Fibroblast of lung (primary cell): ENCODE results near the gene TBC1D8.

Source experiments
- EZH2 ChIP-seq: IDR thresholded peaks from 2 replicates; pipeline ENCODE4 v1.5.1; 2012; ENCODE audit warnings: low read length, control low read depth, mild to moderate bottlenecking; ENCODE audit errors: missing control alignments
- TF ChIP-seq, protein P1 (sequence below), 2 donors: IDR thresholded peaks in 1 of 2; conservative IDR thresholded peaks in 1 of 2; 1 replicate in 1 of 2; 2 replicates in 1 of 2; pipeline ENCODE4 v1.5.1; 2011 to 2012; ENCODE audit warnings: low read length in 2 of 2, control low read depth in 1 of 2, inconsistent platforms in 1 of 2, low read depth in 1 of 2, mild to moderate bottlenecking in 1 of 2

DNA sequence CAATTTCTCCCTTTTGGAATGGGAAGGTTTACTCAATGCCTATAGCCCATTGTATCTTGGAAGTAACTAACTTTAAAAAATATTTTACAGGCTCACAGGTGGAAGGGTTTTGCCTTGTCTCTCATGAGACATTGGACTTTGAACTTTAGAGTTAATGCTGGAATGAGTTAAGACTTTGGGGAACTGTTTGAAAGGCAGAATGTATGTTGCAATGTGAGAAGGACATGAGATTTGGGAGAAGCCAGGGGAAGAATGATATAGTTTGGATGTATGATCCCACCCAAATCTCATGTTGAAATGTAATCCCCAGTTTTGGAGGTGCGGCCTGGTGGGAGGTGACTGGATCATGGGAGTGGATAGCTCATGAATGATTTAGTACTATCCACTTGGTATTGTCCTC is 17.5 kb upstream of the TBC1D8 start:
- TF ChIP-seq, protein P1, sequence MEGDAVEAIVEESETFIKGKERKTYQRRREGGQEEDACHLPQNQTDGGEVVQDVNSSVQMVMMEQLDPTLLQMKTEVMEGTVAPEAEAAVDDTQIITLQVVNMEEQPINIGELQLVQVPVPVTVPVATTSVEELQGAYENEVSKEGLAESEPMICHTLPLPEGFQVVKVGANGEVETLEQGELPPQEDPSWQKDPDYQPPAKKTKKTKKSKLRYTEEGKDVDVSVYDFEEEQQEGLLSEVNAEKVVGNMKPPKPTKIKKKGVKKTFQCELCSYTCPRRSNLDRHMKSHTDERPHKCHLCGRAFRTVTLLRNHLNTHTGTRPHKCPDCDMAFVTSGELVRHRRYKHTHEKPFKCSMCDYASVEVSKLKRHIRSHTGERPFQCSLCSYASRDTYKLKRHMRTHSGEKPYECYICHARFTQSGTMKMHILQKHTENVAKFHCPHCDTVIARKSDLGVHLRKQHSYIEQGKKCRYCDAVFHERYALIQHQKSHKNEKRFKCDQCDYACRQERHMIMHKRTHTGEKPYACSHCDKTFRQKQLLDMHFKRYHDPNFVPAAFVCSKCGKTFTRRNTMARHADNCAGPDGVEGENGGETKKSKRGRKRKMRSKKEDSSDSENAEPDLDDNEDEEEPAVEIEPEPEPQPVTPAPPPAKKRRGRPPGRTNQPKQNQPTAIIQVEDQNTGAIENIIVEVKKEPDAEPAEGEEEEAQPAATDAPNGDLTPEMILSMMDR (conservative IDR thresholded peaks at IDR 0.05 in 1 of 2, IDR thresholded peaks at IDR 0.05 in 1 of 2; ENCODE audit: low read depth in 1 of 2, low read length in 2 of 2), result no peak
- TF ChIP-seq EZH2, result no peak
